Uterus (tissue), 2 donors: ENCODE measurements around the gene MAPK8IP3.

Experiments
- CTCF ChIP-seq, 4 experiments: fragments of 200-600 bp in 2 of 4; fragments of 450-650 bp in 2 of 4; sonication (generic) in 2 of 4; IDR thresholded peaks; one replicate each; pipeline ENCODE4 v1.5.1; 2016 to 2019; ENCODE audit warnings: antibody characterized with exemption in 4 of 4, mild to moderate bottlenecking in 2 of 4, moderate library complexity in 1 of 4
- POLR2A ChIP-seq, 2 donors: fragments of 450-650 bp; IDR thresholded peaks; one replicate each; pipeline ENCODE4 v1.6.1; 2016; ENCODE audit warnings: antibody characterized with exemption in 2 of 2, mild to moderate bottlenecking in 1 of 2, moderate library complexity in 1 of 2

- TF ChIP-seq CTCF (IDR thresholded peaks at IDR 0.05) (no peak), POLR2A (IDR thresholded peaks at IDR 0.05) (no peak)
Observed at GRCh38 chr16:1661826-1662225, 44.2 kb upstream of the MAPK8IP3 start.
